Calu3 (cell line): ENCODE measurements around the gene THAP4. TPM values are rescaled to one million over a fixed set of nuclear protein-coding genes. Genes with fewer than 3 reads are reported as not detected.

Source experiments
- BruUV-seq: library from RNA; stranded (reverse); fragments of 400-500 nt; replicated peaks from 2 replicates; lab custom pipeline; 2021; lab: Mats Ljungman, UMichigan
- CTCF ChIA-PET: fragments of 300-600 bp; sonication (Branson Sonifier 250); formaldehyde crosslinking; loops from one replicate; lab custom pipeline; 2022; ENCODE audit warnings: antibody characterized with exemption; lab: Charles Lee
- DNase-seq: peaks from one replicate; pipeline ENCODE4 v3.0.0; 2022
- H3K27ac Mint-ChIP-seq: one replicate; pipeline ENCODE4 v1.8.0; 2022; ENCODE audit warnings: mixed read lengths; ENCODE audit not compliant: unreplicated experiment
- H3K27me3 Mint-ChIP-seq: one replicate; pipeline ENCODE4 v1.8.0; 2022; ENCODE audit warnings: mixed read lengths; ENCODE audit not compliant: unreplicated experiment
- H3K36me3 Mint-ChIP-seq: one replicate; pipeline ENCODE4 v1.8.0; 2022; ENCODE audit warnings: mild to moderate bottlenecking, moderate library complexity, mixed read lengths; ENCODE audit not compliant: insufficient read depth, unreplicated experiment
- H3K4me1 Mint-ChIP-seq: one replicate; pipeline ENCODE4 v1.8.0; 2022; ENCODE audit warnings: mild to moderate bottlenecking, low read depth, mixed read lengths; ENCODE audit not compliant: unreplicated experiment
- H3K4me3 Mint-ChIP-seq: one replicate; pipeline ENCODE4 v1.8.0; 2022; ENCODE audit warnings: mild to moderate bottlenecking, low read depth, moderate library complexity, mixed read lengths; ENCODE audit not compliant: unreplicated experiment
- H3K9me3 Mint-ChIP-seq: one replicate; pipeline ENCODE4 v1.8.0; 2022; ENCODE audit warnings: low read depth, mixed read lengths; ENCODE audit not compliant: unreplicated experiment
- CTCF ChIP-seq: fragments of 200-600 bp; IDR thresholded peaks from one replicate; pipeline ENCODE4 v1.8.0; 2022; ENCODE audit warnings: antibody characterized with exemption; ENCODE audit not compliant: unreplicated experiment
- intact Hi-C: fragments of 100-400 bp; cut with micrococcal nuclease; formaldehyde crosslinking; loops from one replicate; pipeline ENCODE4 v1.10.0; 2022; ENCODE audit not compliant: unreplicated experiment
- total RNA-seq: library from RNA; stranded (reverse); gene quantifications from 2 replicates; pipeline ENCODE4 v1.2.3, GENCODE V29; 2022

Gene THAP4
- total RNA-seq, 1 experiment from 2014 or later, result 57.5 TPM

GRCh38 chr2:241656190-241656741, 19.3 kb upstream of the THAP4 start:
- no peak overlapping the region for H3K27ac Mint-ChIP-seq
- BruUV-seq, result no TSS peak
- no peak overlapping the region for H3K4me3 Mint-ChIP-seq
- no peaks in the 10 kb centered on the region for H3K4me1 Mint-ChIP-seq
- no peak for TF ChIP-seq CTCF
- no peak for DNase-seq
- peaks cover 69% of the 10 kb centered on the region for H3K36me3 Mint-ChIP-seq
- no peaks in the 10 kb centered on the region for H3K9me3 Mint-ChIP-seq
- no peaks in the 10 kb centered on the region for H3K27me3 Mint-ChIP-seq
- CTCF ChIA-PET, result no interaction called here
- intact Hi-C loops, result no loop called here

- Mint-ChIP-seq H3K9me3 (no peaks in the 10 kb centered on the region), H3K27ac (no peak overlapping the region), H3K27me3 (no peaks in the 10 kb centered on the region), H3K4me1 (no peaks in the 10 kb centered on the region), H3K4me3 (no peak overlapping the region), H3K36me3 (peaks cover 67% of the 10 kb centered on the region)
- intact Hi-C loops, result no loop called here
- BruUV-seq, result no TSS peak
- no peak for TF ChIP-seq CTCF
- CTCF ChIA-PET, result no interaction called here
- no peak for DNase-seq
Measured at GRCh38 chr2:241655516-241656189, 18.7 kb upstream of the THAP4 start.

GRCh38 chr2:241654551-241654950, 17.6 kb upstream of the THAP4 start:
- H3K9me3 Mint-ChIP-seq, result no peaks in the 10 kb centered on the region
- H3K4me1 Mint-ChIP-seq, result no peaks in the 10 kb centered on the region
- BruUV-seq, result no TSS peak
- CTCF ChIA-PET, result interaction anchor here (0.6 to 0.7 kb wide), 3 partner anchors 15 to 1401 kb away, joined by 3 to 6 read pairs (median 5); no protein-coding TSS in a partner anchor
- no peak overlapping the region for H3K4me3 Mint-ChIP-seq
- intact Hi-C loops, result no loop called here
- no peaks in the 10 kb centered on the region for H3K27me3 Mint-ChIP-seq
- H3K27ac Mint-ChIP-seq, result no peak overlapping the region
- TF ChIP-seq CTCF, result no peak
- DNase-seq, result no peak
- peaks cover 58% of the 10 kb centered on the region for H3K36me3 Mint-ChIP-seq

GRCh38 chr2:241653210-241653750, 16.3 kb upstream of the THAP4 start:
- no peak overlapping the region for H3K27ac Mint-ChIP-seq
- intact Hi-C loops, result no loop called here
- no TSS peak for BruUV-seq
- peaks cover 52% of the 10 kb centered on the region for H3K36me3 Mint-ChIP-seq
- no peak for TF ChIP-seq CTCF
- H3K9me3 Mint-ChIP-seq, result no peaks in the 10 kb centered on the region
- no peaks in the 10 kb centered on the region for H3K27me3 Mint-ChIP-seq
- no peaks in the 10 kb centered on the region for H3K4me1 Mint-ChIP-seq
- H3K4me3 Mint-ChIP-seq, result no peak overlapping the region
- CTCF ChIA-PET, result no interaction called here
- DNase-seq, result no peak
